NCI-H187 (cell line): Measurements from ENCODE around the gene ADGRF3.
"Not testable (repeated sequence)": the region's sequence is repeated elsewhere in the genome, so short reads cannot be mapped to it uniquely, and the experiment has no call there.

ENCODE experiments used
- DNase-seq, 2 experiments: peaks; one replicate each; lab custom pipeline; 2025; lab: John Stamatoyannopoulos, UW

Gene ADGRF3

GRCh38 chr2:26276484-26277227 lies 69.9 kb downstream of the ADGRF3 start:
- DNase-seq: no peak

GRCh38 chr2:26274058-26274613 lies 72.5 kb downstream of the ADGRF3 start:
- DNase-seq: no peak

GRCh38 chr2:26273501-26273900 lies 73.1 kb downstream of the ADGRF3 start:
- no peak for DNase-seq

- DNase-seq: no peak
These were observed 76.2 kb downstream of the ADGRF3 start for GRCh38 chr2:26270373-26270772.

GRCh38 chr2:26269571-26270158 lies 76.9 kb downstream of the ADGRF3 start:
- DNase-seq: no peak

GRCh38 chr2:26268670-26269385 lies 77.8 kb downstream of the ADGRF3 start:
- not testable (repeated sequence) for DNase-seq

- DNase-seq: no peak
These were observed 78.4 kb downstream of the ADGRF3 start for GRCh38 chr2:26268213-26268612.

- not testable (repeated sequence) for DNase-seq
These were observed 87.8 kb downstream of the ADGRF3 start for GRCh38 chr2:26258836-26259235.
